CD4-positive, alpha-beta T cell treated with Interferon alpha-2 for 1 hour (primary cell): ENCODE measurements around the gene C5orf58.
A peak's percentile ranks its signal among the peaks of the same experiment; 100 is the strongest.
"Not testable (repeated sequence)": the region's sequence is repeated elsewhere in the genome, so short reads cannot be mapped to it uniquely, and the experiment has no call there.

Experiments
- DNase-seq, 2 donors: peaks; one replicate each; pipeline ENCODE4 v3.0.0-alpha.2; 2020 to 2022

Gene C5orf58

DNA sequence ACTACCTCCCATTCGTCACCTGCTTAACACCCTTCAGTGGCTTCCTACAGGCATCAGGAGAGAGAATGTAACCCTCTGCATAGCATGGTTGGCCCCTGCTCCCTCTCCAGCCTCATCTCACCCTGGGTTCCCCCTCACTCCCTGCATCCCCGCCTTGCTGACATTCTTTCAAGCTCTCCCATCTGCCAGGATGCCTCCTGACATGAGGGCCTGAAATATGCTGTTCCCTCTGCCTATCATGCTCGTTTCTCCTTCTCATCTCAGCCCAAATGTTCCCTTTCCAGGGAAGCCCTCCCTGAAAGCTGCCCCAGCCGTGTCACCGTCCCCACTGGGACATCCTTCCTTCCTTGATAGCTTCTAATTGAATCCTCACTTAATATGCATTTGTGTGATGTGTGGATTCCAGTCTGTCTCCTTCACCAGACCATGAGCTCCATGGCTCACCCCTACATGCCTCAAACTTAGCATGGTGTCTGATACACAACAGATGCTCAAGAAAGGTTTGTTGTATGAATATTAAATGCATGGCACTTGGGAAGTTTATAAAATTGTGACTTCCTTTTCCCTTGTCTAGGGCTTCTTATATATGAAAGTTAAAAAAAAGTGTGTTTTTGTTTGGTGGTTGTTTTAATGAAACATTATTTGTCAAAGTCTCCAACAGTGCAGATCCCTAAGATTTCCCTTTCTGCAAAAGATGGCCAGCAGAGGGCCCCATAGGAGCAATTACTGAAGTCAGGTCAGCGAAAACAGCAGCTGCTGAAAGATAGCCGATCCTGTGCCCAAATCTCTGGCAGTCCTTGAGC is 7.3 kb upstream of the C5orf58 start:
- peak; percentile 71 to 80 for DNase-seq

- DNase-seq: no peak
These were observed 6.6 kb upstream of the C5orf58 start for GRCh38 chr5:170226129-170226615.

DNA sequence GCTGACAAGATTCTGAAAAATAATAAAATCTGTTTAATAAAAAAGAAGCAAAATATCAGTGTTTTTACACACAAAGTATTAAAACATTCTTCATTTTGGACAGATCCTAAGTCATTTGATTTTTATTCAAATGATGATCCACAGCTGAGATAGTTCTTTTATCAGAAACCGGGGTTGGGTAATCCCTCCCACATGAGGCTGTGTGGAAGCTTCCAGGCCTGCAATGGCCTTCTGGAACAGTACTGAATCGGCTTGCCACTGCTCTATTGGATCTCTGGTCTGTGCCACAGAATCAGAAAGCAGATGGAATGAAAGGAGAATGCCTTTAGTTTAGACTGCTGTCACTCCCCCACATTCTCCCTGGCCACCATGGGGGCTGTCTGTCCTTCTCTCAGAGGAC is 6.1 kb upstream of the C5orf58 start:
- DNase-seq: no peak

GRCh38 chr5:170228762-170229435 is 3.9 kb upstream of the C5orf58 start:
- no peak for DNase-seq

- no peak for DNase-seq
These were observed 640 bp downstream of the C5orf58 start for GRCh38 chr5:170233358-170233892.

- DNase-seq: no peak
These were observed 3.4 kb downstream of the C5orf58 start for GRCh38 chr5:170235876-170236864.

GRCh38 chr5:170238456-170239196 is 5.8 kb downstream of the C5orf58 start:
- no peak for DNase-seq

GRCh38 chr5:170245436-170245835 is 12.7 kb downstream of the C5orf58 start:
- DNase-seq: not testable (repeated sequence)

DNA sequence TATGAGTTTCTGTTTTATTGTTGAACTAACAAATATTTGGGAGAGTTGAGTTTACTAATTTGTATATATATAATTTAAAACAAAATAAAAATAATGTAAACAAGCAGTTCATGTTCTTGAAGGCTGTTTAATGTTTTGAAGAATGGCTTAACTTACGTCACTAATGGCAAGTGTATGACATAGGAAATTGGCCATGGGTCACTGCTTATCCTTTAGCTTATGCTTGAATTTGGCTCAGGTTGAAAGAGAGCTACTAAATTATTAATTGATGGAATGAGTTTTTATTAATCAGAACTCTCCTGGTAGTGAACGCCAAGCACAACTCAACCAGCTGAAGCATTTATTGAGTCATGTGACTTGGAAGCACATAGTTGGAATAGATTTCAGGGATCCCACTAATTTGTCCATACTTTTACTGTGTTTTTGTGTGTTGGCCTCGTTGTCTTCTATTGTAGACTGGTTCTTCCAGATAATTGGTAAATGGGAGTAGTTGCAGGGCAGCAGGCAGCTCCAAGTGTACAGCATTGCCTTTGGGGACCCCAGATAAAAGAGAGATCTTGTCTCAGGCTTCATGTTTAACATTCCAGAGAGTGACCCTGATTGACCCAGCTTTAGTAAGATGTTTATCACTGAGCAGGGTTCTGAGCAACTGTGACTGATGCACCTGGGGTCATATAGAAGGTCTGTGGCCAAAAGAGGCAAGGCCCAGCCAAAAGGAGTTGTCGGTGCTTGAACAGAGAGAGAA is 13.5 kb downstream of the C5orf58 start:
- no peak for DNase-seq

- DNase-seq: no peak
These were observed 14.6 kb downstream of the C5orf58 start for GRCh38 chr5:170247363-170247762.

DNA sequence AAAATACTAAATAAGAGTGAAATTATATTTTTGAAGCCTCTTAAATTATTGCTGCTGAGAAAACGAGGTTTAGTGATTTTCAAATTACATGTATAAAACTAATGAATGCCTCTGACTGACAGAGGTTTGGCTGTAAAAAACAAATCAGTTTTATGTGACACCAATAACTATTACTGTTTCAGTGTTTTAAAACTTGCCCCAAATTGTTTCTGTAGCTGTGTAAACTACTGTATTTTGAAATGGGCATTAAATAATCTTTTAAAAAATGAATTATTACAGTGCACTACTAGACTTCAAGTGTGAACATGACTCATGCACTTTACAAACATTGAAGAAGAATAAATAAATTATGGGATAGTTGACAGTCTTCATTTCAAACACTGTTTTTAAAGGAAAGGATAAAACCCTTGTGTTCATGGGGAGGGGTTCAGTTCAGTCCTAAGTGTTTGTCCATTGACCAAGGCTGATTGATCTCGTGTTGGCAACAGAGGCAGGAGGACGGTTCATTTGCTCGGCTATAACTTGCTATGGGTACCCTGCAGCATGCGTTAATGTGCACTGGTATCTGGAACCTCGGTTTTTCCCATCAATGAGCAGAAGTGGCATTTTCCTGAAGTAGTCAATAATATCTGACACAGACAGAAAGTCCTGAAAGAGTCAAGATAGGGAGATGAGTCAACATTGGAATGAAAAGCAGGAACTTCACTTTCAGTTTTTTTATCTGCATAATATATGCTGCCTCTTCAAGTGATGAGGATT is 15.6 kb downstream of the C5orf58 start:
- DNase-seq: no peak

GRCh38 chr5:170248931-170249227 is 16.1 kb downstream of the C5orf58 start:
- DNase-seq: not testable (repeated sequence)

- DNase-seq: no peak
These were observed 16.6 kb downstream of the C5orf58 start for GRCh38 chr5:170249355-170249754.

GRCh38 chr5:170250810-170251317 is 18.1 kb downstream of the C5orf58 start:
- DNase-seq: no peak

DNA sequence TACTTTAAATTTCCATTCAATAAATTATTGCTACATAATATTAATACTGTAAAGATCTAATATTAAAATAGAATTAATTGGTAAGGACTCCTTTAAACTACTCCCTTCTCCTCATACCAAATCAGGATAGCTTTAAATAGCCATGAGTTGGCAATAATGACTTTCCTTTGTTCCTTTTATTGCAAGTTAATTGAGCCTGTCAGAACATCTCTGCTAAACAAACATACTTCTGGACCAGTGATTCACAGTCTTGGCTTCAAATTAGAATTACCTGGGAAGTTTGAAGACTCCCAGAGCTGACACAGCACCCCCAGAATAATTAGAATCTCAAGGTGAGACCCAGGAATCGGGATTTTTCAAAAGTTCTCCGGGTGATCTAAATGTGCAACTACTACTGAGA is 18.7 kb downstream of the C5orf58 start:
- DNase-seq: no peak

DNA sequence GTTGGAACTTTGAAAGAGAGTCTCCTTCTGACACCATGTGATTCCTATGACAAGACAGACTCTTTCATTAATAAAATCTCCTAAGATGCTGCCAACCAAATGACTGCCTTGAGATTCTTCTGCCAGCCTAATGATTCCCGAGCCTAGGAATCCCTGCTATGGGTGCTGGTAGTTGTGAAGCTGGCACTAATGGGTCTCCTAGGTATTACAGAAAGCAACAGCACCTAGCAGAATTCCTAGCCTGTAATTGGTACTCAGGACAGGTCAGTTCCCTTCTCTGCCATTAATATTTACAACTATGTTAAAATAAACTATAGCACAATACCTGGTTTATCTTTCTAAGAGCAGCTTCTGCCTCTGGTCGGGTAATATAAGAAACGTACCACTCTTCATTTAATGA is 19.3 kb downstream of the C5orf58 start:
- DNase-seq: no peak

DNA sequence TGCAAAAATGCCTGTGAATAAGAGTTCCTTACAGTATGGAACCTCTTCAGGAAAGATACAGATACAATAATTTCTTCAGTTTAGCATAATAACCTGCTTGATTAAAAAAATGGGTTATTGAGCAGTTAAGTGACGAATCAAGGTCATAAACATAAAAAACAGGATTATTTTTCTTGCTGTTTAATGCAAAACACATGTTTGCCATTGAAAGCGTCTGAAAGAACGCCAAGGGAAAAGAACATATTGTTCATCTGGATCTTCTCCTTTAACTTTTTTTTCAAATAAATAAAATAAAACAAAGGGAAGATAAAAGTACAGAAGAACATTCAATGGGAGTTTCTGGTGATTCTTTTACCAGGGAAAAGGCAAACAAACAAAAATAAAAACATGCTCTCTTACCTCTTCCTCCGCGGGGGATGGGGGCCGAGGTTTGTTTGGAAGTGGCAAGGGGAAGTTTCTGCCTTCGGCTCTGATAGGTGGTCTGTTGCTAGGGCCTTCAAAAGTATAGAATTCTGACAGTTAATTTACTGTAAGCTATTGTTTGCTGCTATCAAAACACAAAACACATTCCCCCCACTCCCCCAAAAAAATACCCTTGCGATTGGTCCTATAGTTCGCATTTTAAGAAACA is 20.1 kb downstream of the C5orf58 start:
- DNase-seq: no peak

GRCh38 chr5:170254056-170254455 is 21.3 kb downstream of the C5orf58 start:
- DNase-seq: peak; percentile 62 to 79

DNA sequence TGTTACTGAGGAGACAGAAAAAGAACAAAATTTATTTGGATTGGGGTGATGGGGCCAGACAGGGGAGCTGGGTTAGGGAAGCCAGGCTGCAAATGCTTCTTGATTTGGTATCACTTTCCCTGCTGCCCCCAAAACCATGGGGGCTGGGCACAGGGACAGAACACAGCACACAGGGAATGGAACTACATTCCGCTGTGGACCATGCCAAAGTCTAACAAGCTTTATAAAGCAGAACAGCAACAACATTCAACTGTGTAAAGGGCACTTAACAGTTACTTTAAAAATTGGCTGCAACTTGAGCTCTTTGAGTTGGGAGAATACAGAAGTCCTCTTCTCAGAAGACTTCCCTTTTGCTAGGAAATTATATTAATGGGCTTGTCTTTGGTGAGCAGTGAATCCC is 23.8 kb downstream of the C5orf58 start:
- no peak for DNase-seq

GRCh38 chr5:170257370-170257769 is 24.6 kb downstream of the C5orf58 start:
- DNase-seq: no peak
